HEK293 (cell line): ENCODE measurements around the gene ELK4.

ENCODE experiments used
- ELK4 ChIP-seq: IDR thresholded peaks from 2 replicates; pipeline ENCODE4 v1.6.1; 2011; ENCODE audit warnings: mild to moderate bottlenecking, low read depth, low read length, borderline replicate concordance
- HOXD13 ChIP-seq: sonication (generic); formaldehyde crosslinking; IDR thresholded peaks from 2 replicates; pipeline ENCODE4 v1.8.0; 2022; ENCODE audit warnings: missing genetic modification reagents, borderline replicate concordance
- IKZF3 ChIP-seq: fragments of 450-650 bp; IDR thresholded peaks from 2 replicates; pipeline ENCODE4 v1.5.0; 2018; ENCODE audit warnings: missing biosample characterization, mild to moderate bottlenecking, missing genetic modification characterization, moderate library complexity
- MEIS1 ChIP-seq: sonication (generic); formaldehyde crosslinking; IDR thresholded peaks from 2 replicates; pipeline ENCODE4 v1.8.1; 2022; ENCODE audit warnings: missing genetic modification reagents, mild to moderate bottlenecking, borderline replicate concordance
- RBAK ChIP-seq: fragments of 450-650 bp; formaldehyde crosslinking; IDR thresholded peaks from 2 replicates; pipeline ENCODE4 v1.5.1; 2016; ENCODE audit warnings: missing biosample characterization, missing genetic modification characterization
- SALL2 ChIP-seq: fragments of 450-650 bp; formaldehyde crosslinking; IDR thresholded peaks from 2 replicates; pipeline ENCODE4 v1.5.0; 2017; ENCODE audit warnings: missing biosample characterization, mild to moderate bottlenecking, missing genetic modification characterization, borderline replicate concordance
- ZNF132 ChIP-seq: fragments of 450-650 bp; formaldehyde crosslinking; IDR thresholded peaks from 2 replicates; pipeline ENCODE4 v1.5.1; 2017; ENCODE audit warnings: missing biosample characterization, missing genetic modification characterization, borderline replicate concordance
- ZNF140 ChIP-seq: fragments of 450-650 bp; formaldehyde crosslinking; IDR thresholded peaks from 2 replicates; pipeline ENCODE4 v1.5.1; 2016; ENCODE audit warnings: missing biosample characterization, missing genetic modification characterization
- ZNF148 ChIP-seq: fragments of 450-650 bp; formaldehyde crosslinking; IDR thresholded peaks from 2 replicates; pipeline ENCODE4 v1.5.0; 2017; ENCODE audit warnings: missing biosample characterization, missing genetic modification characterization, borderline replicate concordance
- ZNF19 ChIP-seq: fragments of 450-650 bp; formaldehyde crosslinking; IDR thresholded peaks from 2 replicates; pipeline ENCODE4; 2016; ENCODE audit warnings: missing biosample characterization, missing genetic modification characterization, low read depth
- ZNF280C ChIP-seq: fragments of 450-650 bp; formaldehyde crosslinking; IDR thresholded peaks from 2 replicates; pipeline ENCODE4 v1.5.1; 2016; ENCODE audit warnings: missing biosample characterization, missing genetic modification characterization
- ZNF416 ChIP-seq: fragments of 450-650 bp; formaldehyde crosslinking; IDR thresholded peaks from 2 replicates; pipeline ENCODE4 v1.5.1; 2016; ENCODE audit warnings: missing biosample characterization, missing genetic modification characterization
- ZNF423 ChIP-seq: fragments of 450-650 bp; formaldehyde crosslinking; IDR thresholded peaks from 2 replicates; pipeline ENCODE4 v1.5.1; 2016; ENCODE audit warnings: missing biosample characterization, missing genetic modification characterization
- ZNF433 ChIP-seq: fragments of 450-650 bp; formaldehyde crosslinking; IDR thresholded peaks from 2 replicates; pipeline ENCODE4 v1.5.1; 2016; ENCODE audit warnings: missing biosample characterization, missing genetic modification characterization, low read depth
- ZNF449 ChIP-seq: fragments of 450-650 bp; formaldehyde crosslinking; IDR thresholded peaks from 2 replicates; pipeline ENCODE4 v1.5.1; 2017; ENCODE audit warnings: missing biosample characterization, mild to moderate bottlenecking, missing genetic modification characterization, moderate library complexity
- ZNF549 ChIP-seq: fragments of 450-650 bp; IDR thresholded peaks from 2 replicates; pipeline ENCODE4 v1.5.1; 2018; ENCODE audit warnings: missing biosample characterization, missing genetic modification characterization, mild to moderate bottlenecking, inconsistent platforms, moderate library complexity
- ZNF558 ChIP-seq: fragments of 450-650 bp; formaldehyde crosslinking; IDR thresholded peaks from 2 replicates; pipeline ENCODE4 v1.5.1; 2016; ENCODE audit warnings: missing biosample characterization, missing genetic modification characterization
- ZNF585B ChIP-seq: fragments of 450-650 bp; formaldehyde crosslinking; IDR thresholded peaks from 2 replicates; pipeline ENCODE4 v1.5.1; 2016; ENCODE audit warnings: missing biosample characterization, missing genetic modification characterization
- ZNF639 ChIP-seq: fragments of 450-650 bp; formaldehyde crosslinking; IDR thresholded peaks from 2 replicates; pipeline ENCODE4 v1.5.1; 2016; ENCODE audit warnings: missing biosample characterization, missing genetic modification characterization
- ZNF76 ChIP-seq: fragments of 450-650 bp; formaldehyde crosslinking; IDR thresholded peaks from 2 replicates; pipeline ENCODE4; 2016; ENCODE audit warnings: low read depth, missing biosample characterization, missing genetic modification characterization, borderline replicate concordance
- ZNF777 ChIP-seq: fragments of 450-650 bp; formaldehyde crosslinking; IDR thresholded peaks from 2 replicates; pipeline ENCODE4 v1.5.1; 2017; ENCODE audit warnings: missing biosample characterization, missing genetic modification characterization, borderline replicate concordance
- ZNF837 ChIP-seq: fragments of 450-650 bp; formaldehyde crosslinking; IDR thresholded peaks from 2 replicates; pipeline ENCODE4 v1.5.1; 2016; ENCODE audit warnings: missing biosample characterization, missing genetic modification characterization
- ZSCAN18 ChIP-seq: fragments of 450-650 bp; formaldehyde crosslinking; IDR thresholded peaks from 2 replicates; pipeline ENCODE4 v1.5.1; 2016; ENCODE audit warnings: missing biosample characterization, missing genetic modification characterization
- ZSCAN4 ChIP-seq: fragments of 450-650 bp; formaldehyde crosslinking; IDR thresholded peaks from 2 replicates; pipeline ENCODE4 v1.5.1; 2017; ENCODE audit warnings: missing biosample characterization, missing genetic modification characterization
- ZSCAN5A ChIP-seq: fragments of 450-650 bp; formaldehyde crosslinking; IDR thresholded peaks from 2 replicates; pipeline ENCODE4 v1.5.1; 2016; ENCODE audit warnings: missing biosample characterization, missing genetic modification characterization
- ZXDB ChIP-seq: fragments of 450-650 bp; formaldehyde crosslinking; IDR thresholded peaks from 2 replicates; pipeline ENCODE4 v1.5.1; 2016; ENCODE audit warnings: missing biosample characterization, missing genetic modification characterization

The ELK4 gene

GRCh38 chr1:205680073-205680851 is 48.5 kb upstream of the ELK4 start, which contains the start of gene SLC45A3 (continued):
- TF ChIP-seq ZNF433 (tag by site-specific recombination), result no peak
- no peak for TF ChIP-seq ZSCAN4 (tag by site-specific recombination)
- TF ChIP-seq RBAK (tag by site-specific recombination), result no peak
- no peak for TF ChIP-seq ZNF639
- TF ChIP-seq ZNF148 (tag by site-specific recombination), result no peak
- no peak for TF ChIP-seq ZNF558 (tag by site-specific recombination)
- TF ChIP-seq ZNF423 (tag by site-specific recombination), result no peak
- TF ChIP-seq ELK4, result no peak
- 0 out of 2 replicates have a peak, but pooled peaks have one; percentile 44 for TF ChIP-seq IKZF3 (tag by site-specific recombination)
- TF ChIP-seq ZNF777 (tag by site-specific recombination), result no peak
- TF ChIP-seq ZNF19 (tag by site-specific recombination), result no peak
- TF ChIP-seq ZNF132, result no peak
- TF ChIP-seq SALL2 (tag by site-specific recombination), result no peak
- no peak for TF ChIP-seq ZXDB
- no peak for TF ChIP-seq ZSCAN18
- no peak for TF ChIP-seq MEIS1 (CRISPR knock-in tag)
- no peak for TF ChIP-seq ZNF585B (tag by site-specific recombination)
- TF ChIP-seq ZNF76 (tag by site-specific recombination), result peak; percentile 32; the same call in 1 of the 2 replicates
- TF ChIP-seq HOXD13 (CRISPR knock-in tag), result no peak
- no peak for TF ChIP-seq ZNF449 (tag by site-specific recombination)
- no peak for TF ChIP-seq ZNF416 (tag by site-specific recombination)
- TF ChIP-seq ZNF837 (tag by site-specific recombination), result no peak
- TF ChIP-seq ZSCAN5A (tag by site-specific recombination), result no peak
- no peak for TF ChIP-seq ZNF549 (tag by site-specific recombination)
- no peak for TF ChIP-seq ZNF280C (tag by site-specific recombination)
- TF ChIP-seq ZNF140 (tag by site-specific recombination), result no peak
